Ovary (tissue), 10 donors: ENCODE data around the gene GALNT17. TPM values are rescaled to one million over a fixed set of nuclear protein-coding genes. Genes with fewer than 3 reads are reported as not detected.

Experiments
- DNase-seq, 5 donors: peaks; one replicate each; pipeline ENCODE4 v3.0.0-alpha.2; 2019 to 2020
- H3K27ac ChIP-seq, 2 donors: fragments of 200-600 bp; one replicate each; pipeline versions ENCODE4 v1.5.1 to v1.8.0; 2019 to 2022
- H3K27me3 ChIP-seq: fragments of 200-600 bp; one replicate; pipeline ENCODE4 v1.8.0; 2022
- H3K36me3 ChIP-seq: fragments of 200-600 bp; sonication (generic); one replicate; pipeline ENCODE4 v1.5.1; 2019
- H3K4me1 ChIP-seq: one replicate; pipeline ENCODE4 v1.8.1; 2013; ENCODE audit warnings: mild to moderate bottlenecking, moderate library complexity; ENCODE audit not compliant: insufficient read depth
- H3K4me3 ChIP-seq: fragments of 200-600 bp; sonication (generic); one replicate; pipeline ENCODE4 v1.5.1; 2017
- H3K9me3 ChIP-seq, 2 donors: fragments of 200-600 bp in 1 of 2; sonication (generic) in 1 of 2; one replicate each; pipeline versions ENCODE4 v1.5.1 to v1.8.1; 2013 to 2019; ENCODE audit warnings: mild to moderate bottlenecking in 1 of 2, moderate library complexity in 1 of 2
- CTCF ChIP-seq, 3 donors: fragments of 450-650 bp in 2 of 3; fragments of 200-600 bp in 1 of 3; IDR thresholded peaks; one replicate each; pipeline versions ENCODE4 v1.5.1 to v1.8.0; 2016 to 2022; ENCODE audit warnings: antibody characterized with exemption in 3 of 3, mild to moderate bottlenecking in 1 of 3
- EP300 ChIP-seq: sonication (generic); formaldehyde crosslinking; IDR thresholded peaks from one replicate; pipeline ENCODE4 v1.6.1; 2017; ENCODE audit warnings: antibody characterized with exemption
- POLR2A ChIP-seq: fragments of 450-650 bp; IDR thresholded peaks from one replicate; pipeline ENCODE4 v1.6.1; 2017; ENCODE audit warnings: antibody characterized with exemption, mild to moderate bottlenecking, moderate library complexity
- WGBS, 3 donors: extraction: QIAGEN DNeasy Blood & Tissue Kit in 1 of 3; methylation state at CpG; one replicate each; pipeline versions ENCODE4 v1.1.5 to v1.1.7; 2013 to 2017; 5-methylcytosine and 5-hydroxymethylcytosine counted together
- intact Hi-C, 4 donors: fragments of 100-400 bp; cut with DNase I; formaldehyde crosslinking; loops; one replicate each; pipeline versions ENCODE4 v1.11.0 to v1.15.1; 2022 to 2023
- long read RNA-seq, 3 donors: library from polyadenylated mRNA in 2 of 3; unstranded in 2 of 3; transcript quantifications; one replicate each; pipeline ENCODE4 v2.0.0 and lab custom pipeline, GENCODE V29; 2021 to 2026
- polyA plus RNA-seq, 2 donors: library from polyadenylated mRNA; stranded (reverse); fragments of 200-250 nt in 1 of 2; fragments of 350-450 nt in 1 of 2; fragmentation: Illumina TruSeq in 1 of 2; extraction: RNeasy Lipid Tissue Mini Kit (QIAGEN cat#74804) in 1 of 2; gene quantifications; one replicate each; pipeline ENCODE4 v1.2.3, GENCODE V29; 2013 to 2014
- total RNA-seq, 7 donors: library from RNA; depleted of rRNA in 2 of 7; stranded (reverse); fragments of >200 nt in 2 of 7; fragmentation: NEBNext Ultra II Directional in 3 of 7; extraction: Animal tissue kit (Norgen Biotek cat#: 25700) in 3 of 7; gene quantifications; one replicate each; pipeline versions ENCODE4 v1.1.0 to v1.2.4, GENCODE V29; 2016 to 2023
- donor health status: DM: no; HTN: no; CAD: no; lungs with moderate emphysema.
- donor health status: DM: no; HTN: no; CAD: no.
- donor health status: Bipolar disorder and iron deficiency.
- donor health status: DM: yes; HTN: yes; CAD: no.
- donor health status: DM: no; HTN: no; CAD: no.
- donor health status: DM: yes; HTN: yes; CAD: no.

Gene GALNT17
- total RNA-seq, result 10 to 100 TPM; 17.9 to 90.1 (median 58.8) TPM
- polyA plus RNA-seq, result 10 to 100 TPM; 13.4 to 39.0 TPM
- long read RNA-seq, donor 1, transcript GALNT17-205 (10 exons, 3,012 nt), result major isoform, 18 of 100 reads
- long read RNA-seq, donor 1, partial matches to known transcripts, result 48 of 100 reads
- long read RNA-seq, donor 1, other reads (novel, unspliced or antisense), result 34 of 100 reads
- long read RNA-seq, donor 2, partial matches to known transcripts, result 0 of 2 reads
- long read RNA-seq, donor 2, other reads (novel, unspliced or antisense), result 0 of 2 reads
- long read RNA-seq, donor 3, transcript GALNT17-205 (10 exons, 3,012 nt), result major isoform, 8 of 31 reads
- long read RNA-seq, donor 3, partial matches to known transcripts, result 16 of 31 reads
- long read RNA-seq, donor 3, other reads (novel, unspliced or antisense), result 5 of 31 reads

GRCh38 chr7:71132127-71132376, at the start of gene GALNT17:
Gene GALNT17 (plus strand): TSS chr7:71132144.
- no peaks in the 10 kb centered on the region for H3K27me3 ChIP-seq
- intact Hi-C loops, result loop anchor here in 2 of 4 donors (2.0 to 10.0 kb wide), 2 partner anchors 69 to 103 kb away; no protein-coding TSS in a partner anchor
- H3K4me3 ChIP-seq, result peak within 1 kb of the TSS; percentile 60
- WGBS, 3 donors, result 0% methylated on average over 27 to 34 of the region's 34 CpGs; no CpG with 5 or more reads in 1 of the 3 donors
- H3K9me3 ChIP-seq, result no peaks in the 10 kb centered on the region
- TF ChIP-seq CTCF (IDR thresholded peaks at IDR 0.05) (peak in 1 of 3 donors; percentile 14), POLR2A (no peak)
- H3K27ac ChIP-seq, result peak within 1 kb of the TSS; percentile 73 to 87
- H3K4me1 ChIP-seq, result peaks cover 8% of the 10 kb centered on the region
- DNase-seq, result no peak
- H3K36me3 ChIP-seq, result no peaks in the 10 kb centered on the region

DNA sequence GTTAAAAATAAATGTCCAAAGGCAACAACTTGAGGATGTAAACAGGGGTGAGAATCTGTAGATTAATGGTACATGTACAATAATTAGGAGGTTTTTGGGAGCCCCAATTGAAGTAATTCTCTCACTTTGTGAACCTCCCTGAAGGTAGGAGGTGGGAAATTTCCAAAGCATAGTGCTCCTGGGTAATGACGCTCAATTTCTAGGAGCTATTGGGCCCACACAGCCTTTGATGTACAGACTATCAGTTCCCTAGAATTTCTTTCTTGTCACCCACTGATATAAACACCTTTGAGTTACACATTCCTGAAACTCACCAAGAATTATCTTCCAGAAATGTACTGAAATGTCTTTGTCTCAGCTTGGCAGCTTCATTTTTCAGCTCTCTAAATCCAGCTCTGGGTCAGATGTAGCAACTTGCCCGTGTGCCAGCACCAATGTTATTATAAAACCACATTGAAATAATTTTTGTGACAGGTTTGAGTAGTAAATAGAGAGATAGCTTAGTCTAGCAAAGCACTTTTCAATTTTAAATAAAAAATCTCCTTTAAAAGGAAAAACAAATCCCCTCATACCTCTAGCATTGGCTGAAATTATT, 36.6 kb upstream of the GALNT17 start:
- TF ChIP-seq EP300 (no peak), CTCF (IDR thresholded peaks at IDR 0.05) (no peak), POLR2A (no peak)
- Histone ChIP-seq H3K9me3 (no peaks in the 10 kb centered on the region), H3K4me3 (no peak overlapping the region), H3K36me3 (no peaks in the 10 kb centered on the region), H3K4me1 (no peaks in the 10 kb centered on the region), H3K27me3 (no peaks in the 10 kb centered on the region), H3K27ac (no peak overlapping the region)
- intact Hi-C loops, result no loop called here
- DNase-seq, result no peak
- WGBS, 3 donors, result 47 to 69% (median 54%) methylated on average over 2 of the region's 2 CpGs

DNA sequence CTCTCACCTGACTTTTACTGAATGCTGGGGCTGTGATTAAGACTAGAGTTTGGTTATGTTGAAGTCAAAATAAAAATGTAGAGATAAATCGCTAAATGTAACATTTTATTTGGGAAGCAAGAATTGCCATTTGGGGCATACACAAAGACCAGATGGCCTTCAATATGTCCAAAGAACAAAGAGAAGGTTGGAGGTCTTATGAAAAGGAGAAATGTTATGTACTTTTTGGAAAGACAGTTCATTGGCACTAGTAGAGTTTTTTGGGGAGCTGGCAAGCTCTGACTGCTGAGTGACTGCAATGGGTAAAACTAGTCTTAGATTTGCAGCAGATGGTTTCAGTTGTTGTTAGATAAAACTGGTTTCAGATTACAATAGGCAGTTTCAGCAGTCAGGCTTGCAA, 35.6 kb upstream of the GALNT17 start:
- Histone ChIP-seq H3K27ac (no peak overlapping the region), H3K4me3 (no peak overlapping the region), H3K4me1 (no peaks in the 10 kb centered on the region), H3K27me3 (no peaks in the 10 kb centered on the region), H3K9me3 (no peaks in the 10 kb centered on the region), H3K36me3 (no peaks in the 10 kb centered on the region)
- intact Hi-C loops, result no loop called here
- WGBS, 3 donors, result 84 to 90% (median 86%) methylated on average over 1 of the region's 1 CpG
- DNase-seq, result no peak
- TF ChIP-seq POLR2A (no peak), EP300 (no peak), CTCF (IDR thresholded peaks at IDR 0.05) (no peak)

DNA sequence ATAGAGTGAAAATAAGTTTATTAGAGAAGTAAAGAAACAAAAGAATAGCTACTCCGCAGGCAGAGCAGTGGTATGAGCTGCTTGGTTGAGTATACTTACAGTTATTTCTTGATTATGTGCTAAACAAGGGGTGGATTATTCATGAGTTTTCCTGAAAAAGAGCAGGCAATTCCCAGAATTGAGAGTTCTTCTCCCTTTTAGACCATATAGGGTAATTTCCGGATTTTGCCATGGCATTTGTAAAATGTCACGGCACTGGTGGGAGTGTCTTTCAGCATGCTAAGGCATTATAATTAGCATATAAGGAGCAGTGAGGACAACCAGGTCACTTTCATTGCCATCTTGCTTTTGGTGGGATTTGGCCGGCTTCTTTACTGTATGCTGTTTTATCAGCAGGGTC, 25.7 kb upstream of the GALNT17 start:
- WGBS, 3 donors, result 74 to 83% (median 81%) methylated on average over 4 of the region's 4 CpGs
- H3K36me3 ChIP-seq, result no peaks in the 10 kb centered on the region
- H3K4me3 ChIP-seq, result no peak overlapping the region
- intact Hi-C loops, result no loop called here
- TF ChIP-seq EP300 (no peak), POLR2A (no peak), CTCF (IDR thresholded peaks at IDR 0.05) (no peak)
- DNase-seq, result no peak
- H3K27me3 ChIP-seq, result no peaks in the 10 kb centered on the region
- H3K27ac ChIP-seq, result no peak overlapping the region
- no peaks in the 10 kb centered on the region for H3K4me1 ChIP-seq
- H3K9me3 ChIP-seq, result no peaks in the 10 kb centered on the region
